ENCODE measurements around the gene COMMD1.
A peak's percentile ranks its signal among the peaks of the same experiment; 100 is the strongest.
"Not testable (repeated sequence)": the region's sequence is repeated elsewhere in the genome, so short reads cannot be mapped to it uniquely, and the experiment has no call there.

COMMD1 gene

DNA sequence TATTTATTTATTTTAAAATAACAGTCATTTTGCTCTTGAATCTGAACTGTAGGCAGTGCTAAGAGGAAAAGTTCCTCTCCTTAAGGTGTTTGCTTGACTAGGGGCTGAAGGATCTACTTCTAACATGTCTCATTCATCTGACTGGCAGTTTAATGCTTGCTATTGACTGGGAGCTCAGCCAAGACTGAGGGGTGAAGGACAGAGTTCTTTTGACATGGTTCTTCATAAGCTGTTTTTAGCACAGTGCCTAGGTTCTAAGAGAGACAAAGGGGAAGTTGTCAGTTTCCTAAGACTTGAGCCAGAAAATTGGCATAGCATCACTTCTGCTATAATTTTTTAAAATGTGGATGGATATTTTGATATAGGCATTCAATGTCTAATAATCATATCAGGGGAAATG is 73.0 kb downstream of the COMMD1 start:
- no peak for ATAC-seq
- peaks cover 7% of the 10 kb centered on the region for H3K4me1 Mint-ChIP-seq
- H3K27ac Mint-ChIP-seq: no peak overlapping the region
- no peak for DNase-seq
- H3K27me3 Mint-ChIP-seq: no peaks in the 10 kb centered on the region
- peaks cover 17 to 23% of the 10 kb centered on the region in 2 donors for H3K9me3 Mint-ChIP-seq
- no peak overlapping the region for H3K4me3 Mint-ChIP-seq

DNA sequence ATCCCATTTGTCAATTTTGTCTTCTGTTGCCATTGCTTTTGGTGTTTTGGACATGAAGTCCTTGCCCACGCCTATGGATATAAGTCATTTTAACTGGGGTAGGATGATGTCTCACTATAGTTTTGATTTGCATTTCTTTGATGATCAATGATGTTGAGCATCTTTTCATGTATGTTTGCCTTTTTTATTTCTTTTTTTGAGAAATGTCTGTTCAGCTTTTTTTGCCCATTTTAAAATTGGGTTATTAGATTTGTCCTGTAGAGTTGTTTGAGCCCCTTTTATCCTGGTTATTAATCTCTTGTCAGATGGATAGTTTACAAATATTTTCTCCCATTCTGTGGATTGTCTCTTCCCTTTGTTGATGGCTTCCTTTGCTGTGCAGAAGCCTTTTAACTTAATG is 75.3 kb downstream of the COMMD1 start:
- ATAC-seq: no peak
- Mint-ChIP-seq H3K4me3 (no peak overlapping the region), H3K4me1 (peaks cover 7% of the 10 kb centered on the region), H3K27ac (no peak overlapping the region), H3K27me3 (no peaks in the 10 kb centered on the region), H3K9me3 (peaks cover 21 to 23% of the 10 kb centered on the region in 2 donors)
- no peak for DNase-seq

DNA sequence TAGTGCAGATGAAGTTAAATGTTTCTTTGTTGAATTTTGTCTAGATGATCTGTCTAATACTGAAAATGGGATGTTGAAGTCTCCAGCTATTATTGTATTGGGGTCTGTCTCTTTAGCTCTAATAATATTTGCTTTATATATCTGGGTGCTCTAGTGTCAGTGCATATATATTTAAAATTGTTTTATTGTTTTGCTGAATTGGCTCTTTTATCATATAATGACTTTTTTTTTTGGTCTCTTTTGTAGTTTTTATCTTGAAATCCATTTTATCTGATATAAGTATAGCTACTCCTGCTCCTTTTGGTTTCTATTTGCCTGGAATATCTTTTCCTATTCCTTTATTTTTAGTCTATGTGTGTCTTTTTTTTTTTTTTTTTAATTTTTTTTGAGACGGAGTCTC is 79.2 kb downstream of the COMMD1 start:
- no peak for DNase-seq
- peaks cover 7% of the 10 kb centered on the region for H3K4me1 Mint-ChIP-seq
- H3K27me3 Mint-ChIP-seq: no peaks in the 10 kb centered on the region

DNA sequence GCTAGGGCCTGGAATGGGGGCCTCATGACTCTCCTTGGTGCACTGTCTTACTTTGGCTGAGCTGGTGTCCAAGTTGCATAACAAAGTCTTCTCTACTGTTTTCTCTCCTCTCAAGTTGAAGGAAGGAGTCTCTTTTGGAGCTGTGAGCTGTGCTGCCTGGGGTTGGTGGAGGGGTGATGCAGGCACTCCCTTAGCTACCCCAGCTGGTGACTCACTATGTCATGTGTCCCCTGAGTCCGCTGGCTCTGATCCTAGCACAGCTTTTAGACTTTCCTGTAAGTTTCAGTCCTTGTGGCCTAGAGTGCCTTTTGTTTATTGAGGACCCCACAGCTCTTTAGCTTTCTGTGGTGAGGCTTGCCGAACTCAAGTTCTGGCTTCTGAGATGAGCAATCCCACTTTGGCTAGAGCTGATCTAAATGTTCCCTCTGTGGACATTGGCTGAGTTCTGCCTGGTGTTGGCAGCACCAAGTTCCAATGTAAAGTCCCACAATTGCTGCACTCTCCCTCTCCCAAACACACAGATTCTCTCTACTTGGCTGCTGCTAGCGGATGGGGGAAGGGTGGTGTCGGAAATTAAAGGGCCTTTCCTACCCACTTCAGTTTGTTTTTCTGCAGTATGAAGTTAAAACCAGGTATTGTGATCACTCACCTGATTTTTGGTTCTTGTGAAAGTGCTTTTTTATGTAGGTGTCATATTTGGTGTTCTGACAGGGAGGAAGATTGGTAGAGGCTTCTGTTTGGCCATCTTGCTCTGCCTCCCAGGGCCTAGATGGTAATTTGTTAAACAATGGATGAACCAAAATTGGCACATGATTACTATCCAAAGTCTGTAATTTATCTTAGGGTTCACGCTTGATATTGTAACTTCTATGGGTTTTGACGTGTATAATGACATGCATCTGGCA is 83.2 kb downstream of the COMMD1 start:
- no peak overlapping the region for H3K27ac Mint-ChIP-seq
- peaks cover 7% of the 10 kb centered on the region for H3K4me1 Mint-ChIP-seq
- ATAC-seq (no peak), DNase-seq (no peak)
- no peaks in the 10 kb centered on the region for H3K27me3 Mint-ChIP-seq
- no peak overlapping the region for H3K4me3 Mint-ChIP-seq
- H3K9me3 Mint-ChIP-seq: peaks cover 0 to 2% of the 10 kb centered on the region in 2 donors

More for the DNA sequence above, 79.2 kb downstream of the COMMD1 start:
- peaks cover 21 to 23% of the 10 kb centered on the region in 2 donors for H3K9me3 Mint-ChIP-seq
- H3K27ac Mint-ChIP-seq: no peak overlapping the region
- no peak overlapping the region for H3K4me3 Mint-ChIP-seq
- no peak for ATAC-seq

DNA sequence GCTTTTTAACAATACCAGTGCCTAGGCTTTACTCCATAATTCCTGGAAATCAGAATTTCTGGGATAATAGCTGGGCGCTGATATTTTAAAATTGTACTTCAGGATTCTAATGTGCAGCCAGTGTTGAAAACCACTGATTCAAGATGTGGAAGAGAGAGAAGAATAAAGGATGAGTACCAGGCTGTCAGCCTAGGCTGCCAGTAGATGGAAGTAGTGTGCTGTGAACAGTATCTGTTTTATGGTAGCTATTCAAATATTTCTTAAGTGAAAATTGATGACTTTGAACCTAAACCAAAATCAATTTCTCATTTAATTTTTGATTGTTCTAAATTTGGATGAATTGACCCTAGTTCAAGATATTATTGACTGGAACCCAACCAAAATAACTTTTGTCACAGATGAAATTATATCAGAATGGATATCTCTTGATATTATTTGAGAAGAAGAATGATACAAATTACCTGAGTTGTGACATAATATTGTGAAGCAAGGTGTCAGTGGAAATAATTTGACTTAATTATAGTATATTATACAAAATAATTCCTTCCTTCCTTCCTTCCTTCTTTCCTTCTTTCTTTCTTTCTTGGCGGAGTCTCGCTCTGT is 88.0 kb downstream of the COMMD1 start:
- Mint-ChIP-seq H3K27me3 (no peaks in the 10 kb centered on the region), H3K4me3 (no peak overlapping the region), H3K27ac (no peak overlapping the region), H3K9me3 (no peaks in the 10 kb centered on the region), H3K4me1 (peaks cover 13% of the 10 kb centered on the region)
- ATAC-seq (peak; percentile 76), DNase-seq (peak in 1 of 2 donors; percentile 26)

DNA sequence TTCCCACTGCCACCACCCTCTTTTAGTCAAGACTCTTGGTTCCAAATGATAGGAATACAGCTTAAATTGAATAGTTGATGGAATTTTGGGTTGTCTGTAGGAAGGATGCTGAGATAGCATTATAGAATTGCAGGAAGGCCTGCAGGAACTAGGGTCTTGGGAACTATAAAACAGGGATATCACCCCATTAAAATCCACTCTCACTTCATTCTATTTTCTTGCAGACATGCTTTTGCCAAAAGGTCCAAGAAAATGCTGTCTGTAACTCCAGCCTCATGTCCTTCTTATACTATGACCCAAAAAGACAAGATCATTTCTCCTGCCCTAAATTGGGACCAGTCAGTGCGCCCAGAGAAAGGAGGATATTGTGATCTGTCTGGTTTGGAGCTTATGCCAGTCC is 89.1 kb downstream of the COMMD1 start:
- H3K4me1 Mint-ChIP-seq: peaks cover 13% of the 10 kb centered on the region
- H3K27ac Mint-ChIP-seq: no peak overlapping the region
- DNase-seq (no peak), ATAC-seq (no peak)
- H3K27me3 Mint-ChIP-seq: no peaks in the 10 kb centered on the region
- no peak overlapping the region for H3K4me3 Mint-ChIP-seq
- H3K9me3 Mint-ChIP-seq: no peaks in the 10 kb centered on the region

DNA sequence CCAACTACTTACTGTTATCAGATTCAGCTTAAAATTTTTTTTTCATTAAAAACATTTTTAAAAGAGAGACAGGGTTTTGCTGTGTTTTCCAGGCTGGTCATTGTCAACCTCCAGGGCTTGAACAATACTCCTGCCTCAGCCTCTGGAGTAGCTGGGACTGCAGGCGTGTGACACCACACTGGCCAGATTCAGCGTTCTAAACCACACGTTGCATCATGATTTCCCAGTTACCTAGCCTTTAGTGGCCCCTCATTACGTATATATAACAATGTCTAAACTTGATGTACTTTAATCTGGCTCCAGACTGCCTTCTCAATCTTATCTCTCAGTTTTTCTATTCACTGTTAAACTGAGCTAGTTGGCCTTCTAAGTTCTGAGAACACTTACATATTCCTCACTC is 89.6 kb downstream of the COMMD1 start:
- H3K4me3 Mint-ChIP-seq: no peak overlapping the region
- no peaks in the 10 kb centered on the region for H3K27me3 Mint-ChIP-seq
- ATAC-seq: no peak
- no peak for DNase-seq
- H3K9me3 Mint-ChIP-seq: no peaks in the 10 kb centered on the region
- H3K4me1 Mint-ChIP-seq: peaks cover 13% of the 10 kb centered on the region
- peak overlapping the region in 1 of 2 donors; percentile 58 for H3K27ac Mint-ChIP-seq

DNA sequence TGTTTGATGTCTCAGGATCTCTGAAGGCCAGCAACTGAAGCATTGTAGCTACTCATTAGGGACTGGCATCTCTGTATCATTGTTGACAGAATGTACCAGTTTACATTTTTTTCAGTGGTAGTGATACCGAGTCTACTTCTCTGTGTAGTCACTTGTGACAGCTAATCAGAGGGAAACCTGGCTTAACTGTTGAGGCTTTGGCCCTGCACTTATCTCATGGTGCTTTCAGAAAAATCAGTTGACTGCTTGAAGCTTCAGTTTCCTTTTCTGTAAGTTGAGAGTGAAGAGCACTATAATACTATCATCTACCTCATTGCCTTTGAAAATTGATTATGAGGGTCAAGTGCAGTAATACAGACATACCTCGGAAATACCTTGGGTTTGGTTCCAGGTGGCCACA is 90.0 kb downstream of the COMMD1 start:
- Mint-ChIP-seq H3K27ac (peak overlapping the region in 1 of 2 donors; percentile 58), H3K27me3 (no peaks in the 10 kb centered on the region), H3K9me3 (no peaks in the 10 kb centered on the region), H3K4me3 (no peak overlapping the region), H3K4me1 (peaks cover 13% of the 10 kb centered on the region)
- DNase-seq: no peak
- peak; percentile 31 for ATAC-seq

DNA sequence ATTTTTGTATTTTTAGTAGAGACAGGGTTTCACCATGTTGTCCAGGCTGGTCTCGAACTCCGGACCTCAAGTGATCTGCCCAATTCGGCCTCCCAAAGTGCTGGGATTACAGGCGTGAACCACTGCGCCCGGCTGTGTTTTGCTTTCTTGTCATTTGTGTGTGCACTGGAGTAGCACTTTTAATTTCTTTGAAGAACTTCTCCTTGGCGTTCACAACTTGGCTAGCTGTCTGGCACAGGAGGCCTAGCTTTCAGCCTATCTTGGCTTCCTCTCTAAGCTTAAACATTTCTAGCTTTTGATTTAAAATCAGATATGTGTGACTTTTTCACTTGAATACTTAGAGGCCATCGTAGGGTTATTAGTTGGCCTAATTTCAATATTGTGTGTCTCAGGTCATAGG is 93.0 kb downstream of the COMMD1 start:
- Mint-ChIP-seq H3K4me3 (no peak overlapping the region), H3K9me3 (no peaks in the 10 kb centered on the region), H3K27ac (no peak overlapping the region), H3K27me3 (no peaks in the 10 kb centered on the region), H3K4me1 (peaks cover 6% of the 10 kb centered on the region)
- no peak for ATAC-seq
- DNase-seq: no peak

DNA sequence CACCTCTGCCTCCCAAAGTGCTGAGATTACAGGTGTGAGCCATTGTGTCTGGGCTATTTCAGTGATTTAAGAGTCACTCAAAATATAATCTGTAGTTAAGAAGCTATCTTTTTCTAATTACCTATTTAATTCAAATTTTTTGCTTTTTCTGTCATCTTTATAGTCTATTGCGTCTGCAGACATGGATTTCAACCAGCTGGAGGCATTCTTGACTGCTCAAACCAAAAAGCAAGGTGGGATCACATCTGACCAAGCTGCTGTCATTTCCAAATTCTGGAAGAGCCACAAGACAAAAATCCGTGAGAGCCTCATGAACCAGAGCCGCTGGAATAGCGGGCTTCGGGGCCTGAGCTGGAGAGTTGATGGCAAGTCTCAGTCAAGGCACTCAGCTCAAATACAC is 95.1 kb downstream of the COMMD1 start:
- DNase-seq (no peak), ATAC-seq (no peak)
- peaks cover under 1% of the 10 kb centered on the region for H3K4me1 Mint-ChIP-seq
- H3K4me3 Mint-ChIP-seq: no peak overlapping the region
- H3K27me3 Mint-ChIP-seq: no peaks in the 10 kb centered on the region
- H3K9me3 Mint-ChIP-seq: no peaks in the 10 kb centered on the region
- H3K27ac Mint-ChIP-seq: no peak overlapping the region

DNA sequence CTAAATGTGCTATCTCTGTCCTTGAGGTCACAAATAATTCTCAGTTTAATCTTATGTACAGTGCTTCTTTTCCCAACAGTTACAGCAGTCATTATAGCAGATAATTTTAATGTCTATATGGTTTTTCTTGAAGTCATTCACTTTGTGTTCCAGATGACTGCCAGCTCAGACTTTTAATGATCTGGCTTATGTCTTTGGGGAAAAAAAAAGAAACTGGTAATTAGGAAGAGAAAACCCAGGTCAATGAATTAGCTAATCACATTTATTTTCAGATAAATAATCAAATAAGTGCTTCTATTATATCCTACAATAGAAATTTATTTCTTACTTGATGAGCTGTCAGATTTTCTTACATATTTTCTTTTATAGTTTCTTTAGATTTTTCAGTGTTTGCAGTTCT is 96.0 kb downstream of the COMMD1 start:
- ATAC-seq (no peak), DNase-seq (no peak)
- H3K4me1 Mint-ChIP-seq: no peaks in the 10 kb centered on the region
- no peak overlapping the region for H3K4me3 Mint-ChIP-seq
- no peak overlapping the region for H3K27ac Mint-ChIP-seq
- no peaks in the 10 kb centered on the region for H3K27me3 Mint-ChIP-seq
- H3K9me3 Mint-ChIP-seq: no peaks in the 10 kb centered on the region

DNA sequence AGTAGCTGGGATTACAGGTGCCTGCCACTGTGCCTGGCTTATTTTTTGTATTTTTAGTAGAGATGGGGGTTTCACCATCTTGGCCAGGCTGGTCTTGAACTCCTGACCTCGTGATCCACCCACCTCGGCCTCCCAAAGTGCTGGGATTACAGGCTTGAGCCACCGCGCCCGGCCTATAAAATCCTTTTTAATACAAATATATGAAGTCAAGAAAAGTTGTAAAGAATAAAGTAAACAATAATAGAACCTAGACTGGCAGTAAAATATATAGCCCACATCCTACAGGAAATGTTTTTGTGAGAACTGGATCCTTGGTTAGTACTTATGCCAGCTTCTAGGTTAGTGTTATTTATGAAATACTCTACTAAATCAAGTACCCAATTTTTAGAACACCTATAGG is 99.0 kb downstream of the COMMD1 start:
- DNase-seq, H3K4me1 Mint-ChIP-seq, H3K27ac Mint-ChIP-seq, H3K27me3 Mint-ChIP-seq, ATAC-seq, H3K9me3 Mint-ChIP-seq, H3K4me3 Mint-ChIP-seq: not testable (repeated sequence)

DNA sequence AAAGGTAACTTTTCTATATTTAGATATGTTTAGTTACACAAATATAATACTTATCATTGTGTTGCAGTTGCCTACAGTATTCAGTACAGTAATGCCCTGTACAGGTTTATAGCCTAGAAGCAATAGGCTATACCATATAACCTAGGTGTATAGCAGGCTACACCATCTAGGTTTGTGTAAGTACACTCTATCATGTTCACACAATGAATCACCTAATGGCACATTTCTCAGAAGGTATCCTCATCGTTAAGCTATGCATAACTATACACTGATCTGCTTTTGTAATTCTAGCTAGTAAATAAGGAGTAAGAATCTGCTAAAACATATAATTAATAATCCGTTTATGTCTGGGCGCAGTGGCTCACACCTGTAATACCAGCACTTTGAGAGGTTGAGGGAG is 102.1 kb downstream of the COMMD1 start:
- no peak overlapping the region for H3K27ac Mint-ChIP-seq
- ATAC-seq (no peak), DNase-seq (no peak)
- no peaks in the 10 kb centered on the region for H3K27me3 Mint-ChIP-seq
- H3K4me1 Mint-ChIP-seq: no peaks in the 10 kb centered on the region
- H3K4me3 Mint-ChIP-seq: no peak overlapping the region
- no peaks in the 10 kb centered on the region for H3K9me3 Mint-ChIP-seq

DNA sequence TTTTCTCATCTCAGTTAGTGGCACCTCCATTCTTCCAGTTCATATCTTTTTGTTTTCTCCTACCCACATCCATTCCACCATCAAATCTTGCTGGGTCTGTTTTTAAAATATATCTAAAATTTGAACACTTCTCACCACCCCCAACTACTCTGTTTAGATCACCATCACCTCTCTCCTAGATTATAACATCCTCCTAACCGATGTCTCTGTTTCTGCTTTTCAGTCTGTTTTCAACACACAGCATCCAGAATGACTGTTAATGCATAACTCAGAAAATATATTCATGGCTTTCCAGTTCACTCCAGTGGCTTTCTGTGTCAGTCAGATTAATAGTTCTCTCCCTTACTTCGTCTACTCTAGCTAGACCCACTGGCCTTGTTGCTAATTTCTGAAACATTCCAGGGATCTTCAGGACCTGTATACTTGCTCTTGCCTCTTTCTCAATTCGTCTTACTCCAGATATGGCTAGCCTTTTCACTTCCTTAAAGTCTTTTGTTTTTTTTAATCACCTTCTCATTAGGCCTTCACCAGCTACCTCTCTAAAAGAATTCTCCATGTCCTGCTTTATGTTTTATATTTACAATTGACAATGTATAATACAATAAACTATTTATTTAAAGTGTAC is 105.3 kb downstream of the COMMD1 start:
- Mint-ChIP-seq H3K27me3 (no peaks in the 10 kb centered on the region), H3K4me1 (no peaks in the 10 kb centered on the region), H3K4me3 (no peak overlapping the region), H3K9me3 (no peaks in the 10 kb centered on the region), H3K27ac (no peak overlapping the region)
- no peak for ATAC-seq
- DNase-seq: no peak

DNA sequence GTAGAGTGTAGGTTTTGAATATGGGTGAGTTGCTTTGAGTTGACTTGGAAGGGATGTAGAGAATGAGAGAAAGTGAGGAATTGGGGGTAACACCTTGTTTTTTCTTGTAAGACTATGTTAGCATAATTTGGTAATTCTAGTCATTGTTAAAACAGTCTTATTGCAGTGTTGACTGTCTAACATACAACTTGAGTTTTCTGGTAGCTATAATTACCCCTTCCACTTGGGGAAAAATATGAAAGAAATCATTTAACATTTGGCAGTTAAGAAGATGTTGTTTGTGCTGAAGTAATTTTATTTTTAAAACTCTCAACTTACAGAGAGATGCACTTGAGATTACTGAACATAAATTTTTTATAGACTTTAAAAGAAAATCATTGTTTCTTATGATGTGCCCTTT is 108.2 kb downstream of the COMMD1 start:
- H3K27me3 Mint-ChIP-seq: no peaks in the 10 kb centered on the region
- no peak overlapping the region for H3K4me3 Mint-ChIP-seq
- H3K27ac Mint-ChIP-seq: no peak overlapping the region
- DNase-seq (no peak), ATAC-seq (no peak)
- H3K4me1 Mint-ChIP-seq: no peaks in the 10 kb centered on the region
- no peaks in the 10 kb centered on the region for H3K9me3 Mint-ChIP-seq

DNA sequence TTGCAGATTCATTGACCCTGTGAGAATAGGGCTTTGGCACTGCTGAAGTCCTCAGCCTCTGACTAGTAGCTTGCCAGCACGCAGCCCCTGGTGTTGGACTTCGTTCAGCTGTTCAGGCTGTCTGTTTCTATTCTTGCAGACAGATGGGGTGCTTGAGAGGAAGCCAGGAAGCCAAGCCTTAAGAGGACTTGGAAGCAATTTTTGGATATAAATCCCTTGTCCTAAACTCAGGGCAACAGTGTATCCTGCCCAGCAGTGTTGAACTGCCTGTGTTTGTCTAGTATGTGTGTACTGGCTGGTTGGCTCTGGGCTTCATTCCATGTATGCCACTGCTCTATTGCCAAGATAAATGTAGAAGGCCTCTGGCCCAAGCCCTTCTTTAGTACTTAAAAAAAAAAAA is 108.6 kb downstream of the COMMD1 start:
- Mint-ChIP-seq H3K4me1 (no peaks in the 10 kb centered on the region), H3K27me3 (no peaks in the 10 kb centered on the region), H3K4me3 (no peak overlapping the region), H3K9me3 (no peaks in the 10 kb centered on the region), H3K27ac (no peak overlapping the region)
- ATAC-seq (no peak), DNase-seq (no peak)
